Measurements from ENCODE around the gene C1QTNF5.

DNA sequence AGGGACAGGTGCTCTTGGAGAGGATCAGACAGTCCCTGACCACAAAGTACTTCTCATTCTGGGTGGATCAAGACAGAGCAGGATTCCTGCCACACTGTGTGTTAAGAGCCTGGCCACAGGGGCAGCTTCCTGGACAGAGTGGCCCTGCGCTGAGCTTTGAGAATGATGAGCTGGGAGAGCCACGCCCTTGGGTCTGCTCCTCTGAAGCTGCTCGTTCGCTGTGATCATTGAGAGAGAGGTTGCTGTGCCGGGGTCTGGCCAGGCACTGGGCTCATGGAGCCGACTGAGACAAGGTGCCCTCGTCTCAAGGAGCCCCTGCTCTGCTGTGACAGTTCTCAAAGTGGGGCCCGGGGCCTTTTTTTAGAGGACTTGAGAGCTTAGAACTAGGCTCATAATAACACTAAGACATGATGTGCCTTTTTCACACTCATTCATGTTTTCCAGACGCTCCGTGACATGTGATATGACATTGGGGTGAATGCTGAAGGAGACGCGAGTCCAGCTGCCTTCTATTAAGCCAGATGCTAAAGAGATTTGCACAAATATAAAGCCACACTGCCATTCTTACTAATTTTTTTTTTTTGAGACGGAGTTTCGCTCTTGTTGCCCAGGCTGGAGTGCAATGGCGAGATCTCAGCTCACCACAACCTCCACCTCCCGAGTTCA is 7.4 kb upstream of the C1QTNF5 start:
- TF ChIP-seq, protein P1, sequence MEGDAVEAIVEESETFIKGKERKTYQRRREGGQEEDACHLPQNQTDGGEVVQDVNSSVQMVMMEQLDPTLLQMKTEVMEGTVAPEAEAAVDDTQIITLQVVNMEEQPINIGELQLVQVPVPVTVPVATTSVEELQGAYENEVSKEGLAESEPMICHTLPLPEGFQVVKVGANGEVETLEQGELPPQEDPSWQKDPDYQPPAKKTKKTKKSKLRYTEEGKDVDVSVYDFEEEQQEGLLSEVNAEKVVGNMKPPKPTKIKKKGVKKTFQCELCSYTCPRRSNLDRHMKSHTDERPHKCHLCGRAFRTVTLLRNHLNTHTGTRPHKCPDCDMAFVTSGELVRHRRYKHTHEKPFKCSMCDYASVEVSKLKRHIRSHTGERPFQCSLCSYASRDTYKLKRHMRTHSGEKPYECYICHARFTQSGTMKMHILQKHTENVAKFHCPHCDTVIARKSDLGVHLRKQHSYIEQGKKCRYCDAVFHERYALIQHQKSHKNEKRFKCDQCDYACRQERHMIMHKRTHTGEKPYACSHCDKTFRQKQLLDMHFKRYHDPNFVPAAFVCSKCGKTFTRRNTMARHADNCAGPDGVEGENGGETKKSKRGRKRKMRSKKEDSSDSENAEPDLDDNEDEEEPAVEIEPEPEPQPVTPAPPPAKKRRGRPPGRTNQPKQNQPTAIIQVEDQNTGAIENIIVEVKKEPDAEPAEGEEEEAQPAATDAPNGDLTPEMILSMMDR (conservative IDR thresholded peaks at IDR 0.05): no peak
- no peak for TF ChIP-seq ZFX (IDR thresholded peaks at IDR 0.05)
